LNCAP (cell line): ENCODE data around the gene FOLR1.

Experiments
- TF ChIP-seq, protein P1 (sequence below): fragments of 450-650 bp; IDR thresholded peaks from 2 replicates; pipeline ENCODE4 v1.5.1; 2017; ENCODE audit warnings: mild to moderate bottlenecking

The FOLR1 gene

DNA sequence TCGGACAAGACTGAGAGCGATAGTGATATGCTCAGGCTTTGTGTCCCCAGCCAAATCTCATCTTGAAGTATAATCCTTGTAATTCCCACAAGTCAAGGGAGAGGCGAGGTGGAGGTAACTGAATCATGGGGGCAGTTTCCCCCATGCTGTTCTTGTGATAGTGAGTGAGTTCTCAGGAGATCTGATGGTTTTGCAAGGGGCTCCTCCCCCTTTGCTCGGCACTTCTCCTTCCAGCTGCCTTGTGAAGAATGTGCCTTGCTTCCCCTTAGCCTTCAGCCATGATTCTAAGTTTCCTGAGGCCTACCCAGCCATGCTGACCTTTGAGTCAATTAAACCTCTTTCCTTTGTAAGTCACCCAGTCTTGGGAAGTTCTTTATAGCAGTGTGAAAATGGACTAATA, 17.2 kb downstream of the FOLR1 start:
- TF ChIP-seq, protein P1, sequence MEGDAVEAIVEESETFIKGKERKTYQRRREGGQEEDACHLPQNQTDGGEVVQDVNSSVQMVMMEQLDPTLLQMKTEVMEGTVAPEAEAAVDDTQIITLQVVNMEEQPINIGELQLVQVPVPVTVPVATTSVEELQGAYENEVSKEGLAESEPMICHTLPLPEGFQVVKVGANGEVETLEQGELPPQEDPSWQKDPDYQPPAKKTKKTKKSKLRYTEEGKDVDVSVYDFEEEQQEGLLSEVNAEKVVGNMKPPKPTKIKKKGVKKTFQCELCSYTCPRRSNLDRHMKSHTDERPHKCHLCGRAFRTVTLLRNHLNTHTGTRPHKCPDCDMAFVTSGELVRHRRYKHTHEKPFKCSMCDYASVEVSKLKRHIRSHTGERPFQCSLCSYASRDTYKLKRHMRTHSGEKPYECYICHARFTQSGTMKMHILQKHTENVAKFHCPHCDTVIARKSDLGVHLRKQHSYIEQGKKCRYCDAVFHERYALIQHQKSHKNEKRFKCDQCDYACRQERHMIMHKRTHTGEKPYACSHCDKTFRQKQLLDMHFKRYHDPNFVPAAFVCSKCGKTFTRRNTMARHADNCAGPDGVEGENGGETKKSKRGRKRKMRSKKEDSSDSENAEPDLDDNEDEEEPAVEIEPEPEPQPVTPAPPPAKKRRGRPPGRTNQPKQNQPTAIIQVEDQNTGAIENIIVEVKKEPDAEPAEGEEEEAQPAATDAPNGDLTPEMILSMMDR = no peak

DNA sequence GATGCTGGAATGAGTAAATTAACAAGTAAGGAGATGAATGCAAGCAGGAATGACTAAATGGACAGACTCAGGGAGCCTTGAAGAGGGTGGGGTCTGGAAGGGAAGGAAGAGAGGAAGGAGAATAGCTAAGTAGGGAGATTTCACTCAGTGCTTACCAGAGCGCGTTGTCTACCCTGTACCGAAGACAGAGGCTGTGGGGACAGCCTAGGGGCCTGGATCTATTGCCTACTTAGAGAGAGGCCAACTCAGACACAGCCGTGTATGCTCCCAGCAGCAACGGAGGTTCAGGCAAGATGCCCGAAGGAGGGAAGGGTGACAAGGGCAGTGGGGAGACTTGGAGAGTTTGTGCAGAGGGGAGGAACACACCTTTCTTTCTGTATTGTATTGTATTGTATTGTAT, 24.7 kb downstream of the FOLR1 start, which contains the start of gene FOLR2:
FOLR2 (plus strand) TSS at position 157 of the 400 bp plus-strand sequence. CDS start 1,791 bp downstream, outside the sequence.
- TF ChIP-seq, protein P1 = no peak

- TF ChIP-seq, protein P1 = no peak
Observed at GRCh38 chr11:72217841-72218240, 25.9 kb downstream of the FOLR1 start.

GRCh38 chr11:72218251-72218745, 26.4 kb downstream of the FOLR1 start:
- TF ChIP-seq, protein P1 = no peak

GRCh38 chr11:72220696-72221363, 28.9 kb downstream of the FOLR1 start:
- TF ChIP-seq, protein P1 = no peak

GRCh38 chr11:72221386-72222075, 29.6 kb downstream of the FOLR1 start:
- TF ChIP-seq, protein P1 = no peak

DNA sequence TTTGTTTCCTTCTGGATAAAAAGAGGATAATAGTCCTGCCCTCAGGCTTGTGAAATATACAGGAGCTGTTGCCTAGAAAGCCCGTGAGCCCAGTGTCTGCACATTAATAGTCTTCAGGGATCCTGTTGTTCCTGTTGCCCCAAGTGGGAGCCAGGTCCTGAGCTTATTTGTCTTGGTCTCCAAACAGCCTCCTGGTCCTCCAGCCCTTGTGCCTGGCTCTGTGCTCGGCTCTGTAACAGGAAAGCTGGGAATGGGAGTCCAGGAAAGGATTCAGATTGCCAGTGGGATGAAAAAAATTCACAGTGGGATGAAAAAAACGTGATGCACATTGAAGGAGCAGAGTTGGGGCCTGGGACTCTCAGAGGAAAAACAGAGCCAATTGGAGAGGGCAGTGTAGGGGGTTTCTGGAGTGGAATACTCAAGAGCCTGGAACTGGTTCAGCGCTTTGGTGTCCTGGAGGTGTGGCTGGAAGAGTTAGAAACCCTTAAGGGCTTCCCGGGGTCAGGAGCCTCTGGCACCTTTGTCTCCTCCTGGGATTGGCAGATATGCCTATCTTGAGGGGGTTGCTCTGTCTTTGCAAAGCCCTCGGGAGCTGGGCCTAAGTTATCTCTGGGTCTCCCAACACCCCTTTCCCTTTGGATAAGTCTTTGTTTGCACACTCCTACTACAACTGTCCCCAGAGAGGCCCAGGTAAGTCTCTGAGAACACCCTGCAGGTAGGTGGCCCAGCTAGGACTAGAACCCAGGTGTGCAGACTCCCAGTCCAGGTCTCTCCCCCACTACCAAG, 30.4 kb downstream of the FOLR1 start:
- TF ChIP-seq, protein P1 = no peak
